ENCODE data around the gene SCN8A.
A peak's percentile ranks its signal among the peaks of the same experiment; 100 is the strongest.

Gene SCN8A

GRCh38 chr12:51663390-51663789, 72.4 kb downstream of the SCN8A start:
- DNase-seq (ENCODE audit: insufficient read length, low spot score) (no peak), FAIRE-seq (no peak)

DNA sequence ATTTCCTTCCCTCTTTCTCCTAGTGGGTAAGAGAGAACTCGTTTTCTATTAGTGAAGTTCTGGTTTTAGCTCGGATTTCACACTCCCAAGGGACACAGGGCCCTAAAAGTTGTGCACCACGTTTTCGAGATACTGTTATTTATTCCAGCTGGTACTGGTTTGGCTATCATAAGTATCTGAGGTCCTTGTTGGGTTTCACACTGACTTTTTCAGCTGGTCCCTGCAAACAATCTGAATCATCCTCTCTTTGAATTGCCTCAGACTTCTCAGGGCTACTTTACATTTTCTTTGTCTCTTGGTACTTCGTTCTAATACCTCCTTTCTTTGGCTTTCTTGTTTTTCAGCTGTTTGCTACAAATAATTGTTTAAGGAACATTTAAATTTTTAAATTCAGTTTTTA, 75.7 kb downstream of the SCN8A start:
- FAIRE-seq (no peak), DNase-seq (ENCODE audit: insufficient read length, low spot score) (no peak)

DNA sequence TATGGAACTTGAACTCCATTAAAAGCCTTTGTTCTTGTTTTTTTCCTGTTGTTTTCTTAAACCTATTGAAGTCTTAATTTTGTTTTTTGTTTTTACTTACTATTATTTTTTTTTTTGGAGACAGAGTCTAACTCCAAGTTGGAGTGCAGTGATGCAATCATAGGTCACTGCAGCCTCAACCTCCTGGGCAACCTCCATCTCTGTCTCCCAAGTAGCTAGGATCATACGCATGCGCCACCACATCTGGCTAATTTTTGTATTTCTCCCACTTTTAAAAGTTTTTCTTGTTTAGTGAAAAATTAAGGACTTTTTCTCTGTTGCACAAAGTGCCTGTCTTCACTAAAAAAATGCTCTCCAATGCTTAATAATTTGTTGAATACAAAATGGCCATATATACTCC, 76.2 kb downstream of the SCN8A start:
- FAIRE-seq (no peak), DNase-seq (ENCODE audit: insufficient read length, low spot score) (no peak)

DNA sequence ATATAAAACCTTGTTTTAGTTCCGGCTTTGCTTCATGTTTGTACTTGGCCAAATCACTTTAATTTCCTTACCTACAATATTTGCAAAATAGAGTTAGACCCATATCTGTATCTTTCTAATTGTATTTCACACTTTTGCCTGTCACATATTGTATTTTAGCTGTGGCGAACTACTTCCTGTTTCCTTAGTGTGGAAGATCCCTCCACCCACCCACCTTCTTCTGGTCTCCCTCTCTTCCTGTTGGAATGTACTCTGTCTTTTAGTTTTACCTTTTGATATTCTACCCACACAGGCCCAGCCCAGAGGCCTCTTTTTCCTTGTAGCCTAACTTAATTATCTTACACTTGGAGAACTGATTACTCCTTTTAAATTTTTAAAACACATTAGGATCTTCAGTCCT, 78.2 kb downstream of the SCN8A start:
- DNase-seq (ENCODE audit: insufficient read length, low spot score) (no peak), FAIRE-seq (no peak)

GRCh38 chr12:51669996-51670395, 79.0 kb downstream of the SCN8A start:
- no peak for FAIRE-seq
- no peak for DNase-seq (ENCODE audit: insufficient read length, low spot score)

DNA sequence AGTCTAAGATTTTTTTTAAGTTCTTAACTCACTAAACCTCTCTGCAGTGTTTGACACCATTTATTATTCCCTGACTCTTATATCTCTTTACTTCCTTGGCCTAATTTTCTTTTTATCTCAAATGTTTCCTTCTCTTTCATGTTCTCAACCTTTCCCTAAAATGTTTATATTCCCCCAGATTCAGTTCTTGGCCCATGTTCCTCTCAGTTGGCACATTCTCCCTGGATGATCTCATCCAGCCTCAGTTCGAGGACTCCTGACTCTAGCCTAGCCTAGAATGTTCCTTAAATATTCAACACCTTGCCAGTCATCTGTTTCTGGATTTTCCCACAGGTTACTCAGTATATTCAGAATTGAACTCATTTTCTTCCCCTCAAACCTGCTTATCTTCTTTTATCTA, 81.3 kb downstream of the SCN8A start:
- no peak for FAIRE-seq
- no peak for DNase-seq (ENCODE audit: insufficient read length, low spot score)

DNA sequence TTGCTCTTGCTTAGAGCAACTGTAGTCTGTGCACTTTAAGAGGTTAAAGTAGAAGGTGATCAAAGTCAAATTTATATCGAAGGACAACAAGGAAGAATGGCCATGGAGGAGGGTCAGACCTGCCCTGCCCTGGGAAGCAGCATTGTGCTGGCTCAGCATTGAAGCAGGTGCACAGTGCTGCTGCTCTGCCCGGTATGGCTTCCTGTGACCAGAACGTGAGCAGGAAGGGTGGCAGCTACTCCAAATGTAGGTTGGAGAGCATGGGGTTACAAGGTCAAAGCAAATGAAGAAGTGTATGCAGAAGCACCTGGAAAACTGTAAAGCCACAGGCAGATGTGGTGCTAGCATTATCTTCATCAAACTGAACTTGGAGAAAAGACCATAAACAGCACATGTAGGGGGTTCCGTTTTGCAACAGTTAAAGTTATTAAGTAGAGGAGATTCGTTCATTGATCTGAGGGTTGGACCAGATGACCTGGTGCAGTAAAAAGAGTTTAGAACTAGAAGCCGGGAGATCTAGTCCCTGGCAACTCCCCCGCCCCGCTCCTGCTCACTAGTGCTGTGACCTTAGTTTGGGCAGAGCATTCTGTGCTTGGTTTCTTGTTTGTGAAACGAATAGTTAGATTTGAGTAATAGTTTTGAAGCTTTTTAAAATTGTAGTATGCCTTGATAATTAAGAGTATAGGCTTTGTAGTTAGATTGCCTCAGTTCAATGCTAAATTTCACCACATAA, 84.2 kb downstream of the SCN8A start:
- no peak for FAIRE-seq

GRCh38 chr12:51676875-51677274, 85.8 kb downstream of the SCN8A start:
- DNase-seq (ENCODE audit: insufficient read length, low spot score) (no peak), FAIRE-seq (no peak)

More for the DNA sequence above, 84.2 kb downstream of the SCN8A start:
- DNase-seq (ENCODE audit: insufficient read length, low spot score), result no peak

DNA sequence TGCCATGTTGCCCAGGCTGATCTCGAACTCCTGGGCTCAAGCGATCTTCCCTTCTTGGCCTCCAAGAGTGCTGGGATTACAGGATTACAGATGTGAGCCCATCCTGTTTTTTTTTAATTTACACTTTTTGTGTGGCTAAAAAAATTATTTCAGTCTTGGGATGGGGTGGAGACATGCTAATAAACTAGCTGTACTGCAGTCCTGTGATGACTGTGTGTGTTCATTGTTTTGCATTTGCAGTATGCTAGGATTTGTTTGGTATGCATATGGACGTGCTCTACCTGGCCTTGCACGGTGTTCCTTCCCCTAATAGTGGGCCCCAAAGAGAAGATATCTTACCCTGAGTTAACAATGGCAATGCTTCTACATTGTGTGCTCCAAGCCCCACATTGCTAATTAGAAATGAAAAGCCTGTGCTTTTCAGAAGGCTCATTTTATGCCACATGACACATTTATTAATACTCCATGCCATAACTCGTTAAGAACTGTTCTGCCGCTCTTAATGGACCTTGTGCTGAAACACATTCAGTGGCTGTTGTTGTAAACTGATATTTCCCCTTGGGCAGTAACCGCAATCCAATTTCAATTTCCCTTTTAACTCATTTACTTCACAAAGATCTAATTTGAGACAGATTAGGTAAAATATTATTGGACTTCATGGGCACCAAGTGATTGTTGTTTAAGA, 86.4 kb downstream of the SCN8A start:
- FAIRE-seq (no peak), DNase-seq (ENCODE audit: insufficient read length, low spot score) (no peak)

- DNase-seq (ENCODE audit: insufficient read length, low spot score) (peak; percentile 30), FAIRE-seq (no peak)
Measured at GRCh38 chr12:51678086-51678724, 87.2 kb downstream of the SCN8A start.

GRCh38 chr12:51682981-51683380, 91.9 kb downstream of the SCN8A start:
- FAIRE-seq (no peak), DNase-seq (ENCODE audit: insufficient read length, low spot score) (no peak)

DNA sequence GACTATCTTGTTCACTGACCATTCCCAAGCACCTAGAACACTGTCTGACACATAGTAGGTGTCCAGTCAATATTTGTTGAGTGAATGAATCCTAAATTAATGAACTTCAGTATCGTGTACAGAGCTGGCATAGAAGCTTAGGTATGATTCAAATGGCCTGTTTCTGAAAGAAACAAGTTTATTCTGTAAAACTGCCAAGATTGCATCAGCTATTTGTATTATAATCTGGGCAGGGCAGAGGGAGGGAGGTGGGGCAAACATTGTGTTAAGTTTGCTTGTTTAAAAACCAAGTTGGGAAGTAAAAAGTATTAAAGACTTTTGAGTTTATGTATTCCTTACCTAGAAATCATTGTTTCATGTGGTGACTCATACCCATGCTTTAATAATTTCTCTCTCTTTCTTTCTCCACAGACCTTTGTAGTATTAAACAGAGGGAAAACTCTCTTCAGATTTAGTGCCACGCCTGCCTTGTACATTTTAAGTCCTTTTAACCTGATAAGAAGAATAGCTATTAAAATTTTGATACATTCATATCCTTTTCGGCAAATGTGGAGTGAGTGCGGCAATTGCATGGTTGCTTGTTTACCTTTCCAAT, 92.8 kb downstream of the SCN8A start:
- DNase-seq (ENCODE audit: insufficient read length, low spot score), result no peak
- FAIRE-seq, result no peak

DNA sequence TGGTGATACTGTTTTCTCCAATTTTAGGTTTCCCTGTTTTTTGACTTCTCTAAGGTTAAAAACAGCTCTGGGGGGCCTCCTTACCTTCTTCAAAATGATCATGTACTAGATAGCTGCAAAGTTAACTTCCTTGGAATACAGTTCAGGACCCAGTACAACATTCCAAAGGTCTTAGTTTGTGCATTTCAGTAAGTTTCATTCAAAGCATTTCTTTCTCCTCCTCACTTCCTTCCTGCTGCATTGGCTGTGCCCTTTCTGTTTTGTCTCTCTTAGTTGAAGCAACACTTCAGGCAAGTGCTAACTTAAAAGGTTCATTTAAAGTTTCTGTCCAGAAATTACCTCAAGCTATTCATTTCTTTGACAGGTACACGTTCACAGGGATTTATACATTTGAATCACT, 95.7 kb downstream of the SCN8A start:
- DNase-seq (ENCODE audit: insufficient read length, low spot score), result no peak
- FAIRE-seq, result no peak

DNA sequence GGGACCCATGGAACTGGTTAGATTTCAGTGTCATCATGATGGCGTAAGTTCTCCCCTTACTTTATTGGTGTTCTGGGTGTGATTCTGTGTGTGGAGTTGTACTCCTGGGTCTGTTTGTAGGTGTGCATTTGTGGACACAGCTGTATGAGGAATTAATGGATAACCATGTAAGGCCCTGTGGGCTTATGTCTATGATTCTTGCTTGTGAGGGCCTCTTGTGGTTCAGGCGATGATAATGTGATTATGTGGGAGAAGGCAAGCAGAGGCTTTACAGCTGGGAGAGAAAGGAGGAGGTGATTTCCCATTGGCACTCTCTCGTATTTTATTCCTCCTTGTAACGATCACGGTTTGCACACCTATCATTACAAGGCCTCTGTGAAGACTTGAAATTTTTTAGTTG, 96.1 kb downstream of the SCN8A start:
- FAIRE-seq, result no peak
- DNase-seq (ENCODE audit: insufficient read length, low spot score), result no peak

GRCh38 chr12:51687614-51688013, 96.6 kb downstream of the SCN8A start:
- DNase-seq (ENCODE audit: insufficient read length, low spot score), result no peak
- FAIRE-seq, result no peak

DNA sequence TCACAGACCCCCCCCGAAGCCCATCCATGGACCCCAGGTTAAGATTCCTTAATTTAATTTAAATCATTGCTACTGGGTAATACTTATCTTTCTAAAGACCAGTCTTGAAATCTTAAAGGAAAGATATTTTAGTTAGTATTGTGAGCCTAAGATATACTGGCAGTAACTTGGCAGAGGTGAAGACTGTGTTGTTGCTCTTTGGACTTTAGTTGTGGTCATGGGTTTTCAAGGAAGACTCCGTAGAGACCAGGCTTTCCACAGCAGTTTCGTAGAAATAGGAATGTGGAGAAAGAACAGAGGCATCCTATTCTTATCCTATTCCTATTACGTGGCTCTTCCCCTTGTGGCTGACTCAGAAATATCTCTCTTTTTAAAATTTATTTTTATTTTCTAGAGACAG, 99.0 kb downstream of the SCN8A start:
- FAIRE-seq, result no peak
- DNase-seq (ENCODE audit: insufficient read length, low spot score), result no peak

GRCh38 chr12:51692016-51692415, 101.0 kb downstream of the SCN8A start:
- DNase-seq (ENCODE audit: insufficient read length, low spot score), result no peak
- no peak for FAIRE-seq

GRCh38 chr12:51693569-51693968, 102.5 kb downstream of the SCN8A start:
- FAIRE-seq (no peak), DNase-seq (ENCODE audit: insufficient read length, low spot score) (no peak)

DNA sequence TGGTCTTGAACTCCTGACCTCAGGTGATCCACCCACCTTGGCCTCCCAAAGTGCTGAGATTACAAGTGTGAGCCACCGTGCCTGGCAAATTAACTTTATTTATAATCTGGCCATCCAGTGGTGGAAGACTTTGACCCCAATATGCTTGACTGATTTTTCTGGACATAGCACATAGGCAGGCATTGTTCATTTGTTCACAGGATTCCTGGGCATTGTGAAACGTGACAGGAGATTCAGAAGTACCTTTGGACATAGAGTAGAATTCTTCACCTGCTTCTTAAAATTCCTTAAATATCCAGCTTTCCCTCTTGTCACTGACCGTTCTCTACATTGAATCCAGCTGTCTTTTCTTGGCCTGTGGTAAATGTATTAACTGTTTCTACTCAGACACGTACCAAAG, 103.1 kb downstream of the SCN8A start:
- no peak for FAIRE-seq

DNA sequence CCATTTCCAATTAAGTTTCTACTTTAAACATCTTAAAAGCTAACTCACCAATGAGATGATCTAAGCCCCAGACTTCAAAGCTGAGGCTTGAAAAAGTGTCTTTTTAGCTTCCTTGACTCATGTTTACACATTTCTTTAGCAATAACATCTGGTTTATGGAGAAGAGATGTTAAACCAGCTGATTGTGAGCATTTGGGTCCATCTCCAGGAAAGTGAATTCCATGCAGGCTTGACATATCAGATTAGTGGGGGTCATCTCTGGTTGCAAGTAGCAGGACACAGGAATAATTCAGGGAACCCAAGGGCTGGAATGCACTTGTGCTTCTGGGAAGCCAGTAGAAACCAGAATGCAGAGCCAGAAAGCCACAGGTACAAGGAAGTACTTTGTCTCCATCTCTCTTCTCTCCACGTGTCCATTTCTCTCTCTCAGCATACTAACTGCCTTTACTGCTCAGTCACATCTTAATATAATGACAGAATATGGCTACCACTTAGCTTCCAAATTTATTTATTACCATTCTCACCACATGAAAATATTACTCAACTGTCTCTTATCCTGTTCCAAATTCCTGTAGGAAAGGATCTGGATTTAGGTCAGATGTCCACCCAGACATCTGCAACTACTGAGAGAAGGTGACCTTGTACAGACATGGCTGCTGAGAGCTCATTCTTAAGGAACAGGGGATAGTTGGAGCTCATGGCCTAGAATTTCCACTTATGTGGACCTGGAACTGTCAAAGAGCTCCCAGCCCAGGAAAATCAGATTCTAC, 104.4 kb downstream of the SCN8A start:
- DNase-seq (ENCODE audit: insufficient read length, low spot score) (no peak), FAIRE-seq (no peak)

More for the DNA sequence above, 103.1 kb downstream of the SCN8A start:
- no peak for DNase-seq (ENCODE audit: insufficient read length, low spot score)

- DNase-seq (ENCODE audit: insufficient read length, low spot score) (no peak), FAIRE-seq (no peak)
Measured at GRCh38 chr12:51699219-51699618, 108.2 kb downstream of the SCN8A start.
